ENCODE data around the gene HGD. TPM values are rescaled to one million over a fixed set of nuclear protein-coding genes. Genes with fewer than 3 reads are reported as not detected.

The HGD gene
- total and polyA plus RNA-seq, 10 of the 15 experiments (the other 5 are each of a cell fraction or from before 2014, with no cell fraction given) = 0.18 to 0.81 (median 0.40) TPM; not detected in 6

DNA sequence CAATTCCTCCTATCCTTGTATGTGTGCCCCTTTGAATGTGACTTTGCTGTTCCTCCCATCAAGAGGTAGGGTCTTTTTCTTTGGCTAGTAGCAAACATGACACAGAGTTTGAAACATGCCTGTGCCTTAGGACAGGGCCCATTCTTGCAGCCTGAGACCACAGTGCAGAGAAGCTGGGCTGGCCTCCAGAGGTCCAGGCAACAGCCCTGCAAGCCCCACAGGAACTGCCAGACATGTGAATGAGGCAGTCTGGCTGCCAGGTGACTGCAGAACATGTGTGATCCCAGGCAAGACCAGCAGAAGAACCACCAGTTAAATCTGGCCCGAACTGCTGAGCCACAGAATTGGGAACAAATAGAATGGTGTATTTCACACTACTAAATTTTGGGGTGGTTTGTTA lies 1.2 kb upstream of the HGD start:
- CTCF ChIA-PET = no interaction called here
- SMC1A ChIA-PET (ENCODE audit: uncharacterized antibody, unreplicated experiment) = no interaction called here
- H3K9ac ChIP-seq (ENCODE audit: control insufficient read depth, insufficient read depth, low read length) = no peak overlapping the region
- H3K79me2 ChIP-seq (ENCODE audit: control insufficient read depth, insufficient read depth, low read length) = no peaks in the 10 kb centered on the region
- no peak overlapping the region for H3K4me2 ChIP-seq (ENCODE audit: control insufficient read depth, insufficient read depth)
- 94% methylated on average over 1 of the region's 1 CpG for WGBS (ENCODE audit: insufficient coverage, insufficient replicate concordance, low lambda C conversion rate, missing lambda C conversion rate)
- H4K20me1 ChIP-seq (ENCODE audit: control insufficient read depth, insufficient read depth) = no peaks in the 10 kb centered on the region
- H3K4me3 ChIP-seq = no peak overlapping the region
- no peaks in the 10 kb centered on the region for H3K27me3 ChIP-seq (replicated peaks in 1 of 2; ENCODE audit: control insufficient read depth in 2 of 2, insufficient read depth in 2 of 2, low read length in 1 of 2)
- no peak overlapping the region for H3K27ac ChIP-seq (ENCODE audit: control insufficient read depth, insufficient read depth)
- ATAC-seq = no peak
- H3K4me1 ChIP-seq (ENCODE audit: control insufficient read depth, insufficient read depth, low read length) = peaks cover 9% of the 10 kb centered on the region; the same call in 1 of the 2 replicates
- no peak overlapping the region for H2AFZ ChIP-seq (ENCODE audit: control insufficient read depth, low read depth, low read length)
- POLR2A ChIA-PET = no interaction called here
- FAIRE-seq = no peak
- no peaks in the 10 kb centered on the region; a peak in 1 of 4 replicates for H3K36me3 ChIP-seq (ENCODE audit: control insufficient read depth in 2 of 2, insufficient read depth in 2 of 2, low read length in 1 of 2)
- RAD21 ChIA-PET (ENCODE audit: unreplicated experiment) = no interaction called here
- BruUV-seq (replicated peaks) = no TSS peak
- no peaks in the 10 kb centered on the region for H3K9me3 ChIP-seq (replicated peaks; ENCODE audit: control insufficient read depth, insufficient read depth, low read length)
- in situ Hi-C loops (cut with MboI) = no loop called here
- no peak for DNase-seq (ENCODE audit: low read depth, low spot score)
- TF ChIP-seq RAD51 (IDR thresholded peaks at IDR 0.05) (no peak), KAT2A (conservative IDR thresholded peaks at IDR 0.05; ENCODE audit: control insufficient read depth, low read depth, low read length) (no peak), POLR2A (IDR thresholded peaks at IDR 0.05; ENCODE audit: low read depth, low read length) (peak; percentile 20; the same call in 1 of the 2 replicates)
- intact Hi-C loops (cut with micrococcal nuclease; ENCODE audit: unreplicated experiment) = no loop called here

GRCh38 chr3:120681506-120682038 lies 467 bp downstream of the HGD start:
- BruUV-seq (replicated peaks) = no TSS peak
- in situ Hi-C loops (cut with MboI) = no loop called here
- H3K9ac ChIP-seq (ENCODE audit: control insufficient read depth, insufficient read depth, low read length) = no peak overlapping the region
- ATAC-seq (no peak), DNase-seq (ENCODE audit: low read depth, low spot score) (no peak), FAIRE-seq (no peak)
- no peak overlapping the region for H3K27ac ChIP-seq (ENCODE audit: control insufficient read depth, insufficient read depth)
- no peaks in the 10 kb centered on the region for H3K27me3 ChIP-seq (replicated peaks in 1 of 2; ENCODE audit: control insufficient read depth in 2 of 2, insufficient read depth in 2 of 2, low read length in 1 of 2)
- no peak overlapping the region for H3K4me2 ChIP-seq (ENCODE audit: control insufficient read depth, insufficient read depth)
- no peaks in the 10 kb centered on the region for H4K20me1 ChIP-seq (ENCODE audit: control insufficient read depth, insufficient read depth)
- no peak overlapping the region for H2AFZ ChIP-seq (ENCODE audit: control insufficient read depth, low read depth, low read length)
- WGBS (ENCODE audit: insufficient coverage, insufficient replicate concordance, low lambda C conversion rate, missing lambda C conversion rate) = 94% methylated on average over 4 of the region's 4 CpGs
- POLR2A ChIA-PET = no interaction called here
- CTCF ChIA-PET = interaction anchor here (1.0 kb wide), 1 partner anchor 10 kb away, joined by 3 read pairs; no protein-coding TSS in a partner anchor
- no peaks in the 10 kb centered on the region for H3K36me3 ChIP-seq (ENCODE audit: control insufficient read depth in 2 of 2, insufficient read depth in 2 of 2, low read length in 1 of 2)
- intact Hi-C loops (cut with micrococcal nuclease; ENCODE audit: unreplicated experiment) = no loop called here
- H3K79me2 ChIP-seq (ENCODE audit: control insufficient read depth, insufficient read depth, low read length) = no peaks in the 10 kb centered on the region
- RAD21 ChIA-PET (ENCODE audit: unreplicated experiment) = no interaction called here
- no peak overlapping the region for H3K4me3 ChIP-seq
- SMC1A ChIA-PET (ENCODE audit: uncharacterized antibody, unreplicated experiment) = interaction anchor here (1.2 to 1.3 kb wide), 2 partner anchors 17 to 85 kb away, joined by 3 read pairs; no protein-coding TSS in a partner anchor
- TF ChIP-seq, protein P1, sequence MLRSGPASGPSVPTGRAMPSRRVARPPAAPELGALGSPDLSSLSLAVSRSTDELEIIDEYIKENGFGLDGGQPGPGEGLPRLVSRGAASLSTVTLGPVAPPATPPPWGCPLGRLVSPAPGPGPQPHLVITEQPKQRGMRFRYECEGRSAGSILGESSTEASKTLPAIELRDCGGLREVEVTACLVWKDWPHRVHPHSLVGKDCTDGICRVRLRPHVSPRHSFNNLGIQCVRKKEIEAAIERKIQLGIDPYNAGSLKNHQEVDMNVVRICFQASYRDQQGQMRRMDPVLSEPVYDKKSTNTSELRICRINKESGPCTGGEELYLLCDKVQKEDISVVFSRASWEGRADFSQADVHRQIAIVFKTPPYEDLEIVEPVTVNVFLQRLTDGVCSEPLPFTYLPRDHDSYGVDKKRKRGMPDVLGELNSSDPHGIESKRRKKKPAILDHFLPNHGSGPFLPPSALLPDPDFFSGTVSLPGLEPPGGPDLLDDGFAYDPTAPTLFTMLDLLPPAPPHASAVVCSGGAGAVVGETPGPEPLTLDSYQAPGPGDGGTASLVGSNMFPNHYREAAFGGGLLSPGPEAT (IDR thresholded peaks at IDR 0.05; ENCODE audit: low read depth) = no peak
- no peak for TF ChIP-seq NFYA (IDR thresholded peaks at IDR 0.05; ENCODE audit: borderline replicate concordance, low read depth, low read length)
- H3K4me1 ChIP-seq (ENCODE audit: control insufficient read depth, insufficient read depth, low read length) = peaks cover 12% of the 10 kb centered on the region; the same call in 1 of the 2 replicates
- H3K9me3 ChIP-seq (replicated peaks; ENCODE audit: control insufficient read depth, insufficient read depth, low read length) = peaks cover 2% of the 10 kb centered on the region; the same call in 1 of the 3 replicates

Measured in GM12878 (cell line).